ENCODE data around the gene FBH1.

FBH1 gene

DNA sequence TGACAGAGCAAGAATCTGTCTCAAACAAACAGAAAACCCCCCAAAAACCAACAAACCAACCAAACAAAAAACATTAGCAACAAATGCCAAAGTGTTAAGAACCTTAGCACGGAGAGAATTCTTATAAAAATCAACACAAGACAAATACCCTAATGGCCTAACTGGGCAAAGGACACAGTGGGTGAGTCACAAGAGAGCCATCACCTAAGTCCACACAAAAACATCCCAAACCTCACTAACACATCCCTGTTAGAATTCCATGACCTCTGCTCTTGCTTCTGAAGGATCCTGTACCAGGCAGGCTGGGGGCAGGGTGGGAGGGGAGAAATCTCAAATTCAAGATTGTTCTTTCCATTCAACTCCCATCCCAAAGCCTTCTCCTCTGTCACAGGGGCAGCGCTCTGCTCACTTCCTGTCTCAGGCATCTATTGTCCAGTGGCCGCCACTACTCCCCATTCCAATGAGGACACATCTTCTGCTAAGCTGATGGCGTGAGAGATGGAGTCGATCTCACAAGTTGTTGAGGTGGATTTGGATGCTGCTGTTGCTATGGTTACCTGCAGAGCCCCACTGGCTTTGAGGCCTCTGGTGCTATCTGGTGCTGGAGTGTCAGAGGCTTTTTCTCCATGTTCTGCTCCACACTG lies 78.1 kb downstream of the FBH1 start:
- no peak overlapping the region for H3K4me3 ChIP-seq (ENCODE audit: low read depth in 1 of 2, low read length in 2 of 2)
- H4K20me1 ChIP-seq (ENCODE audit: insufficient read depth, low read length) = no peaks in the 10 kb centered on the region
- H3K4me1 ChIP-seq (ENCODE audit: insufficient read depth, low read length) = no peaks in the 10 kb centered on the region
- TF ChIP-seq, protein P1, sequence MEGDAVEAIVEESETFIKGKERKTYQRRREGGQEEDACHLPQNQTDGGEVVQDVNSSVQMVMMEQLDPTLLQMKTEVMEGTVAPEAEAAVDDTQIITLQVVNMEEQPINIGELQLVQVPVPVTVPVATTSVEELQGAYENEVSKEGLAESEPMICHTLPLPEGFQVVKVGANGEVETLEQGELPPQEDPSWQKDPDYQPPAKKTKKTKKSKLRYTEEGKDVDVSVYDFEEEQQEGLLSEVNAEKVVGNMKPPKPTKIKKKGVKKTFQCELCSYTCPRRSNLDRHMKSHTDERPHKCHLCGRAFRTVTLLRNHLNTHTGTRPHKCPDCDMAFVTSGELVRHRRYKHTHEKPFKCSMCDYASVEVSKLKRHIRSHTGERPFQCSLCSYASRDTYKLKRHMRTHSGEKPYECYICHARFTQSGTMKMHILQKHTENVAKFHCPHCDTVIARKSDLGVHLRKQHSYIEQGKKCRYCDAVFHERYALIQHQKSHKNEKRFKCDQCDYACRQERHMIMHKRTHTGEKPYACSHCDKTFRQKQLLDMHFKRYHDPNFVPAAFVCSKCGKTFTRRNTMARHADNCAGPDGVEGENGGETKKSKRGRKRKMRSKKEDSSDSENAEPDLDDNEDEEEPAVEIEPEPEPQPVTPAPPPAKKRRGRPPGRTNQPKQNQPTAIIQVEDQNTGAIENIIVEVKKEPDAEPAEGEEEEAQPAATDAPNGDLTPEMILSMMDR (IDR thresholded peaks at IDR 0.05; ENCODE audit: borderline replicate concordance, extremely low read depth, low read length, poor library complexity, severe bottlenecking) = no peak
- no peak for TF ChIP-seq EZH2 (IDR thresholded peaks at IDR 0.05; ENCODE audit: borderline replicate concordance, low read depth, low read length, severe bottlenecking)
- no peaks in the 10 kb centered on the region for H3K36me3 ChIP-seq (ENCODE audit: insufficient read depth, low read length)
- no peak overlapping the region for H2AFZ ChIP-seq (ENCODE audit: low read depth, low read length)
- H3K4me2 ChIP-seq (ENCODE audit: insufficient read depth, low read length) = no peak overlapping the region
- H3K9me3 ChIP-seq (ENCODE audit: insufficient read depth, low read length, severe bottlenecking) = no peaks in the 10 kb centered on the region
- DNase-seq = no peak
- H3K27ac ChIP-seq (ENCODE audit: low read length) = no peak overlapping the region
- no peaks in the 10 kb centered on the region for H3K27me3 ChIP-seq (ENCODE audit: insufficient read depth, low read length, poor library complexity)
- no peaks in the 10 kb centered on the region for H3K79me2 ChIP-seq (ENCODE audit: insufficient read depth, low read length)
- no peak for ATAC-seq (ENCODE audit: insufficient read depth, low read depth)
- no peak overlapping the region for H3K9ac ChIP-seq (ENCODE audit: low read depth, low read length)

GRCh38 chr10:5968681-5969453 lies 78.8 kb downstream of the FBH1 start:
- no peak overlapping the region for H3K4me3 ChIP-seq (ENCODE audit: low read depth in 1 of 2, low read length in 2 of 2)
- no peak overlapping the region for H3K4me2 ChIP-seq (ENCODE audit: insufficient read depth, low read length)
- H3K9ac ChIP-seq (ENCODE audit: low read depth, low read length) = no peak overlapping the region
- H3K79me2 ChIP-seq (ENCODE audit: insufficient read depth, low read length) = no peaks in the 10 kb centered on the region
- no peaks in the 10 kb centered on the region for H3K27me3 ChIP-seq (ENCODE audit: insufficient read depth, low read length, poor library complexity)
- H4K20me1 ChIP-seq (ENCODE audit: insufficient read depth, low read length) = no peaks in the 10 kb centered on the region
- DNase-seq (no peak), ATAC-seq (ENCODE audit: insufficient read depth, low read depth) (no peak)
- no peak overlapping the region for H3K27ac ChIP-seq (ENCODE audit: low read length)
- no peaks in the 10 kb centered on the region for H3K36me3 ChIP-seq (ENCODE audit: insufficient read depth, low read length)
- no peaks in the 10 kb centered on the region for H3K4me1 ChIP-seq (ENCODE audit: insufficient read depth, low read length)
- no peak overlapping the region for H2AFZ ChIP-seq (ENCODE audit: low read depth, low read length)
- H3K9me3 ChIP-seq (ENCODE audit: insufficient read depth, low read length, severe bottlenecking) = no peaks in the 10 kb centered on the region
- TF ChIP-seq EZH2 (IDR thresholded peaks at IDR 0.05; ENCODE audit: borderline replicate concordance, low read depth, low read length, severe bottlenecking) = no peak
- TF ChIP-seq, protein P1 (IDR thresholded peaks at IDR 0.05; ENCODE audit: borderline replicate concordance, extremely low read depth, low read length, poor library complexity, severe bottlenecking) = no peak

DNA sequence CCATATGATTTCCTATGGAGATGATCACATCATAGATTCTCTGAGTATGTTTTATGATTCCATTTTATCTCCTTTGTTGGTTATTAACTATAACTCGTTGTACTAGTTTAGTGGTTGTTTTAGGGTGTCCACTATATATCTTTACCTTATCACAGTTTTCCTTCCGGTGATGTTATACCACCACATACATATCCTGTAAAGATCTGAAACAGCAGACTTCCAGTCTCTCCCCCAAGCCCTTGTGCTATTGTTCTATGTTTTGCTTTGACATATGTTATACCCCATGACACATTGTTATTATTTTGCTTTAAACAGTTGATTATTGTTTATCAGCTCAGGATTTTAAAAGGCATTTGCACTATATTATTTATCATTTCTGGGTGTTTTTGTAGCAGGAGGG lies 80.0 kb downstream of the FBH1 start:
- no peak overlapping the region for H3K4me3 ChIP-seq (ENCODE audit: low read depth in 1 of 2, low read length in 2 of 2)
- no peaks in the 10 kb centered on the region for H3K9me3 ChIP-seq (ENCODE audit: insufficient read depth, low read length, severe bottlenecking)
- H2AFZ ChIP-seq (ENCODE audit: low read depth, low read length) = no peak overlapping the region
- H3K27ac ChIP-seq (ENCODE audit: low read length) = no peak overlapping the region
- no peak overlapping the region for H3K4me2 ChIP-seq (ENCODE audit: insufficient read depth, low read length)
- H3K36me3 ChIP-seq (ENCODE audit: insufficient read depth, low read length) = no peaks in the 10 kb centered on the region
- no peaks in the 10 kb centered on the region for H3K27me3 ChIP-seq (ENCODE audit: insufficient read depth, low read length, poor library complexity)
- no peak for TF ChIP-seq EZH2 (IDR thresholded peaks at IDR 0.05; ENCODE audit: borderline replicate concordance, low read depth, low read length, severe bottlenecking)
- TF ChIP-seq, protein P1 (IDR thresholded peaks at IDR 0.05; ENCODE audit: borderline replicate concordance, extremely low read depth, low read length, poor library complexity, severe bottlenecking) = no peak
- DNase-seq (no peak), ATAC-seq (ENCODE audit: insufficient read depth, low read depth) (no peak)
- H3K79me2 ChIP-seq (ENCODE audit: insufficient read depth, low read length) = no peaks in the 10 kb centered on the region
- no peaks in the 10 kb centered on the region for H4K20me1 ChIP-seq (ENCODE audit: insufficient read depth, low read length)
- no peak overlapping the region for H3K9ac ChIP-seq (ENCODE audit: low read depth, low read length)
- H3K4me1 ChIP-seq (ENCODE audit: insufficient read depth, low read length) = no peaks in the 10 kb centered on the region

All from DND-41 (cell line).